Natural killer cell (primary cell): ENCODE data around the gene ACAP1. TPM values are rescaled to one million over a fixed set of nuclear protein-coding genes. Genes with fewer than 3 reads are reported as not detected.

Experiments
- ATAC-seq, 3 donors: fragments of 150-1000 bp in 2 of 3; fragments of 200-7000 bp in 1 of 3; cut with Tn5 transposase; 1 replicate in 1 of 3; 2 replicates in 2 of 3; pipeline ENCODE4 v1.10.0; 2021; ENCODE audit warnings: mild to moderate bottlenecking in 2 of 3, moderate library complexity in 2 of 3
- DNase-seq, 2 donors: peaks; one replicate each; pipeline versions ENCODE4 v3.0.0 to v3.0.0-alpha.2; 2013 to 2021; ENCODE audit warnings: mixed read lengths in 1 of 2
- H3K27ac ChIP-seq: one replicate; pipeline ENCODE4 v1.5.1; 2013; ENCODE audit warnings: mild to moderate bottlenecking, low read length
- H3K27me3 ChIP-seq: one replicate; pipeline ENCODE4 v1.6.1; 2013; ENCODE audit warnings: low read length; ENCODE audit not compliant: control insufficient read depth, insufficient read depth
- H3K36me3 ChIP-seq: one replicate; pipeline ENCODE4 v1.6.1; 2013; ENCODE audit warnings: low read length; ENCODE audit not compliant: control insufficient read depth, insufficient read depth
- H3K4me1 ChIP-seq: one replicate; pipeline ENCODE4 v1.6.1; 2013; ENCODE audit warnings: low read length; ENCODE audit not compliant: control insufficient read depth, insufficient read depth
- H3K4me3 ChIP-seq: one replicate; pipeline ENCODE4 v1.5.1; 2013; ENCODE audit warnings: low read length
- H3K9me3 ChIP-seq: one replicate; pipeline ENCODE4 v1.6.1; 2013; ENCODE audit warnings: low read length; ENCODE audit not compliant: control insufficient read depth, insufficient read depth
- H3K27ac Mint-ChIP-seq, 2 donors: one replicate each; pipeline ENCODE4 v1.8.0; 2022; ENCODE audit warnings: mild to moderate bottlenecking in 2 of 2, mixed read lengths in 2 of 2, moderate library complexity in 1 of 2
- H3K27me3 Mint-ChIP-seq, 2 donors: one replicate each; pipeline ENCODE4 v1.8.0; 2022; ENCODE audit warnings: low read depth in 2 of 2, mixed read lengths in 2 of 2
- H3K36me3 Mint-ChIP-seq: one replicate; pipeline ENCODE4 v1.8.0; 2022; ENCODE audit warnings: mixed read lengths
- H3K4me1 Mint-ChIP-seq, 2 donors: one replicate each; pipeline ENCODE4 v1.8.0; 2022; ENCODE audit warnings: mixed read lengths in 2 of 2
- H3K4me3 Mint-ChIP-seq: one replicate; pipeline ENCODE4 v1.8.0; 2022; ENCODE audit warnings: mild to moderate bottlenecking, moderate library complexity, mixed read lengths
- H3K9me3 Mint-ChIP-seq, 2 donors: one replicate each; pipeline ENCODE4 v1.8.0; 2022; ENCODE audit warnings: mixed read lengths in 2 of 2
- WGBS: methylation state at CpG from one replicate; pipeline ENCODE4 v1.1.7; 2013; ENCODE audit warnings: missing lambda C conversion rate; ENCODE audit not compliant: insufficient coverage; 5-methylcytosine and 5-hydroxymethylcytosine counted together
- intact Hi-C: fragments of 100-400 bp; cut with micrococcal nuclease; formaldehyde crosslinking; loops from one replicate; pipeline ENCODE4 v1.14.2; 2022
- total RNA-seq, 4 donors: library from RNA; stranded (reverse); fragments of 120-200 nt in 1 of 4; gene quantifications; one replicate each; pipeline versions ENCODE4 v1.2.3 to v1.2.4, GENCODE V29; 2013 to 2022
- TF ChIP-seq, protein P1 (sequence below): fragments of 200-600 bp; IDR thresholded peaks from one replicate; pipeline ENCODE4 v1.8.0; 2022; ENCODE audit warnings: antibody characterized with exemption

The ACAP1 gene
- total RNA-seq, 3 donors from 2014 or later (not counting 1 experiment from before 2014, with no cell fraction given), result 526 to 590 (median 540) TPM

DNA sequence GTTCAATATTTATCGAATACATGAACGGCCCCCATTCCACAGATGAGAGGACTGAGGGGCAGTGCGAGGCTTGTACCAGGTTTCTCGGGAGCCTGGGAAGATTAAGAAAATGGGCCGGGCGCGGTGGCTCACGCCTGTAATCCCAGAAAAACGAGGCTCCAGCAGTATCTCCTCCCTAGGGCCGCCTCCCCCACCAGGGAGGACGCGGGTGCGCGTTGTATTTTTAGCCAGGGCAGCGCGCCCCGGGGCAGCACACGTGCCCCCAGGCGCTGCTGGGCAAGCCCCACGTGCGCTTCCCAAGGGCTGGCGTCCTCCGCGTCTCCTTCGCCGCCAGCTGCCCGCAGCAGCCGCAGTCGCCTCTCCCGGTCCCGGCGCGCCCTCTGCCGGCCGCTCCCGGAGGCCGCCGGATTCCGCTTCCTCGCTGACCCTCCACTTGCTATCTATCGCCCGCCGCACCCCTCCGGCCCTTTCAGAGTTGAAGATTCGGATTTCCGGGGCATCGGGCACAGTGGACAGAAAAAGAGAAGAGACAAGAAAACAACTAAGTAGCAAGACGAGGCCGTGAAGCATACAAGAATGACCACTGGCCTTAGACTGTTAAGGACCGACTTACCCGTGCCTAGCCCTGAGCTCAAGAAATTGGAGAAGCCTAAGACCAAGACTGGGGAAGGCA lies 40.0 kb upstream of the ACAP1 start:
- Histone ChIP-seq H3K4me1 (peaks cover 28% of the 10 kb centered on the region), H3K27ac (no peak overlapping the region), H3K36me3 (no peaks in the 10 kb centered on the region), H3K9me3 (no peaks in the 10 kb centered on the region), H3K4me3 (no peak overlapping the region), H3K27me3 (peaks cover 18% of the 10 kb centered on the region)
- peaks cover 7 to 17% of the 10 kb centered on the region in 2 donors for H3K27me3 Mint-ChIP-seq
- peaks cover 19 to 24% of the 10 kb centered on the region in 2 donors for H3K4me1 Mint-ChIP-seq
- H3K9me3 Mint-ChIP-seq, result no peaks in the 10 kb centered on the region
- intact Hi-C loops, result loop anchor here (1.0 kb wide), 1 partner anchor 16 kb away; no protein-coding TSS in a partner anchor
- WGBS, result 5% methylated on average over 51 of the region's 51 CpGs
- DNase-seq (peak; percentile 71 to 83), ATAC-seq (peak; percentile 46 to 63 (median 49))
- H3K36me3 Mint-ChIP-seq, result no peaks in the 10 kb centered on the region
- no peak overlapping the region for H3K27ac Mint-ChIP-seq
- TF ChIP-seq, protein P1, sequence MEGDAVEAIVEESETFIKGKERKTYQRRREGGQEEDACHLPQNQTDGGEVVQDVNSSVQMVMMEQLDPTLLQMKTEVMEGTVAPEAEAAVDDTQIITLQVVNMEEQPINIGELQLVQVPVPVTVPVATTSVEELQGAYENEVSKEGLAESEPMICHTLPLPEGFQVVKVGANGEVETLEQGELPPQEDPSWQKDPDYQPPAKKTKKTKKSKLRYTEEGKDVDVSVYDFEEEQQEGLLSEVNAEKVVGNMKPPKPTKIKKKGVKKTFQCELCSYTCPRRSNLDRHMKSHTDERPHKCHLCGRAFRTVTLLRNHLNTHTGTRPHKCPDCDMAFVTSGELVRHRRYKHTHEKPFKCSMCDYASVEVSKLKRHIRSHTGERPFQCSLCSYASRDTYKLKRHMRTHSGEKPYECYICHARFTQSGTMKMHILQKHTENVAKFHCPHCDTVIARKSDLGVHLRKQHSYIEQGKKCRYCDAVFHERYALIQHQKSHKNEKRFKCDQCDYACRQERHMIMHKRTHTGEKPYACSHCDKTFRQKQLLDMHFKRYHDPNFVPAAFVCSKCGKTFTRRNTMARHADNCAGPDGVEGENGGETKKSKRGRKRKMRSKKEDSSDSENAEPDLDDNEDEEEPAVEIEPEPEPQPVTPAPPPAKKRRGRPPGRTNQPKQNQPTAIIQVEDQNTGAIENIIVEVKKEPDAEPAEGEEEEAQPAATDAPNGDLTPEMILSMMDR, result peak; percentile 92
- H3K4me3 Mint-ChIP-seq, result peak overlapping the region; percentile 95

DNA sequence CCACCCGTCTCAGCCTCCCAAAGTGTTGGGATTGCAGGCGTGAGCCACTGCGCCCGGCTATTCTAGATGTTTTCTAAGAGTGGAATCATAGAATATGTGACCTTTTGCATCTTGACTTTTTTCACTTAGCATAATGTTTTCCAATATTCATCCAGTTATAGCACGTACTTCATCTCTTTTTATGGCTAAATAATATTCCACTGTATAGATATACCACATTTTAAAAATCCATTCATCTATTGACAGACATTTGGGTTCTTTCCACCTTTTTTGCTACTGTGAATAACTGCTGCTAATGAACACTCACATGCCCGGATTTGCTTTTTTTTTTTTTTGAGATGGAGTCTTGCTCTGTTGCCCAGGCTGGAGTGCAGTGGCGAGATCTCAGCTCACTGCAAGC lies 32.1 kb upstream of the ACAP1 start:
- Mint-ChIP-seq H3K4me1 (peaks cover 15 to 20% of the 10 kb centered on the region in 2 donors), H3K4me3 (peak overlapping the region; percentile 21), H3K27me3 (peaks cover 0 to 5% of the 10 kb centered on the region in 2 donors), H3K36me3 (no peaks in the 10 kb centered on the region), H3K27ac (no peak overlapping the region), H3K9me3 (no peaks in the 10 kb centered on the region)
- Histone ChIP-seq H3K4me1 (peaks cover 24% of the 10 kb centered on the region), H3K9me3 (no peaks in the 10 kb centered on the region), H3K4me3 (no peak overlapping the region), H3K36me3 (no peaks in the 10 kb centered on the region), H3K27me3 (no peaks in the 10 kb centered on the region), H3K27ac (no peak overlapping the region)
- intact Hi-C loops, result no loop called here
- TF ChIP-seq, protein P1, result no peak
- ATAC-seq (no peak), DNase-seq (no peak)
- 97% methylated on average over 5 of the region's 7 CpGs for WGBS

DNA sequence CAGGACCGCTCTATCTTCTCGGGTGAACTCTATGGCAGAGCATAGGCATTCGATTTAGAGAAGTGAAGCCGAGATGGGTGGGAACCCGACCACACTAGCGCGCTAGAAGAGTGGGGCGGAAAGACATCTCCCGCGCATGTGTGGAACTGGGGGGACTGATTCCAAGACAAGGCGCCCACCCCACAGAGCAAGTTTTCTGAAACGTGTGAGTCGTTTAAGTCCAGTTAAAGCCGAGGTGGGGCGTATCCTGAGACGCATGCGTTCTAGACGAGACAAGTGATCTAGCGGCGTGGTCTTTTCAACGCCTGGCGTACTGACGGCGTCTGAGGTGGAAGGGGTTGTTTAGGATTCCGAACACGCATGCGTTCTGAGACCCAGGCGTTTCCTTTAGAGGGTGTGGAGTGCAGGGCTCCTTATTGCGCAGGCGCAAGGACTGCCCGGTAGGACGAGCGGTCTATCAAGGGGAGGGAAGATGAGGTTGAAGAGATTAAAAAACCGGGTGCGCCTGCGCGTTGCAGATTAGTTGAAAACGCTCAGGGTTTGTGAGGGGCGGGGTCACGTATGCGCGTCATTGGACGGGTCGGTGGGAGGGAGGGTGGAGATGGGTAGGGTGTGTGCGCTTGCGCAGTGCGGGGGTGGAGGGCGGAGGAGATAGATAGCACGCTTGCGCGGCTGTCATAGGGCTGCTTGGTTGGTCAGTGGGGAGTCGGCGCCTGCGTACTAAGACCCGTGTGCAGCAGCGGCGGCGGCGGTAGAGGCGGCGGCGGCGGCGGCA lies 29.2 kb upstream of the ACAP1 start, which contains the start of gene EIF5A:
TSS of gene EIF5A (plus strand) at position 718 of the 775 bp plus-strand sequence. CDS start 2,008 bp downstream, outside the sequence.
- Mint-ChIP-seq H3K36me3 (peaks cover 17% of the 10 kb centered on the region), H3K9me3 (no peaks in the 10 kb centered on the region), H3K4me3 (peak within 1 kb of the TSS; percentile 95), H3K27me3 (no peaks in the 10 kb centered on the region), H3K27ac (peak within 1 kb of the TSS; percentile 91 to 99), H3K4me1 (peaks cover 40 to 48% of the 10 kb centered on the region in 2 donors)
- DNase-seq (peak; percentile 98 to 100), ATAC-seq (peak; percentile 67 to 86 (median 73))
- peaks cover 26% of the 10 kb centered on the region for H3K36me3 ChIP-seq
- intact Hi-C loops, result loop anchor here (1.0 to 5.0 kb wide), 7 partner anchors 22 to 535 kb away; partner anchors contain the start of genes ELP5, GABARAP, NEURL4 and POLR2A
- WGBS, result under 1% methylated on average over 64 of the region's 64 CpGs
- H3K27me3 ChIP-seq, result no peaks in the 10 kb centered on the region
- TF ChIP-seq, protein P1, result no peak
- H3K9me3 ChIP-seq, result no peaks in the 10 kb centered on the region
- peaks cover 39% of the 10 kb centered on the region for H3K4me1 ChIP-seq
- H3K27ac ChIP-seq, result peak within 1 kb of the TSS; percentile 99
- peak within 1 kb of the TSS; percentile 88 for H3K4me3 ChIP-seq
